Epithelial cell of proximal tubule (primary cell): ENCODE results near the gene KRTAP10-1. TPM values are rescaled to one million over a fixed set of nuclear protein-coding genes. Genes with fewer than 3 reads are reported as not detected.
"Not testable (repeated sequence)": the region's sequence is repeated elsewhere in the genome, so short reads cannot be mapped to it uniquely, and the experiment has no call there.

ENCODE experiments used
- DNase-seq: peaks from one replicate; pipeline ENCODE4 v3.0.0-alpha.2; 2011; ENCODE audit warnings: low read depth
- H3K4me3 ChIP-seq: 2 replicates; pipeline ENCODE4 v1.5.1; 2011; ENCODE audit warnings: low read depth, mild to moderate bottlenecking, low read length
- total RNA-seq: library from RNA; depleted of rRNA; stranded (reverse); fragments of >200 nt; gene quantifications from 2 replicates; pipeline ENCODE4 v1.2.3, GENCODE V29; 2015
- TF ChIP-seq, protein P1 (sequence below): conservative IDR thresholded peaks from 2 replicates; pipeline ENCODE4 v1.5.1; 2012; ENCODE audit warnings: low read depth, mild to moderate bottlenecking, low read length

KRTAP10-1 gene
- total RNA-seq, 1 donor from 2014 or later = not detected

DNA sequence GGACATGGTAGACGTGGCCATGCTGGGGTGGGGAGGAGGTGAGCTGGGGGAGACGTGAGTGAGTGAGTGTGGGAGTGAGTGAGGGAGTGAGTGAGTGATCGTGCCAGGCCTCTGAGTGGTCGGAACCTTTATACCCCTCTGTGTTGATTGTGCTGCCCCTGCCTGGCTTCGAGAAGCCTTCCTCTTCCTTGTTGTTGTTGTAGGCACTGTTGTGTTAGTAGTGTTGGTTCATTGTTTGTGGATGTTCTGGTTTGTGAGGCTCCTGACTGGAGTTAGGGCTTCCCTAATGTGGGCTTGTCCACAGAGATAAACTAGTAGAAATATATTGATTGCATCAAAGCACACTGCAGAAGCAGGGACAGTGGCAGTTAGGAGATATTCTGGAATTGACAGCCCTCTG is 18.7 kb upstream of the KRTAP10-1 start, which contains the start of gene KRTAP10-3:
Gene KRTAP10-3, minus strand, starts transcription at position 101 of the 400 bp plus-strand sequence. Its CDS starts 80 bp downstream, at position 21.
- no peak for DNase-seq
- H3K4me3 ChIP-seq = no peak within 1 kb of the TSS
- TF ChIP-seq, protein P1, sequence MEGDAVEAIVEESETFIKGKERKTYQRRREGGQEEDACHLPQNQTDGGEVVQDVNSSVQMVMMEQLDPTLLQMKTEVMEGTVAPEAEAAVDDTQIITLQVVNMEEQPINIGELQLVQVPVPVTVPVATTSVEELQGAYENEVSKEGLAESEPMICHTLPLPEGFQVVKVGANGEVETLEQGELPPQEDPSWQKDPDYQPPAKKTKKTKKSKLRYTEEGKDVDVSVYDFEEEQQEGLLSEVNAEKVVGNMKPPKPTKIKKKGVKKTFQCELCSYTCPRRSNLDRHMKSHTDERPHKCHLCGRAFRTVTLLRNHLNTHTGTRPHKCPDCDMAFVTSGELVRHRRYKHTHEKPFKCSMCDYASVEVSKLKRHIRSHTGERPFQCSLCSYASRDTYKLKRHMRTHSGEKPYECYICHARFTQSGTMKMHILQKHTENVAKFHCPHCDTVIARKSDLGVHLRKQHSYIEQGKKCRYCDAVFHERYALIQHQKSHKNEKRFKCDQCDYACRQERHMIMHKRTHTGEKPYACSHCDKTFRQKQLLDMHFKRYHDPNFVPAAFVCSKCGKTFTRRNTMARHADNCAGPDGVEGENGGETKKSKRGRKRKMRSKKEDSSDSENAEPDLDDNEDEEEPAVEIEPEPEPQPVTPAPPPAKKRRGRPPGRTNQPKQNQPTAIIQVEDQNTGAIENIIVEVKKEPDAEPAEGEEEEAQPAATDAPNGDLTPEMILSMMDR = no peak

DNA sequence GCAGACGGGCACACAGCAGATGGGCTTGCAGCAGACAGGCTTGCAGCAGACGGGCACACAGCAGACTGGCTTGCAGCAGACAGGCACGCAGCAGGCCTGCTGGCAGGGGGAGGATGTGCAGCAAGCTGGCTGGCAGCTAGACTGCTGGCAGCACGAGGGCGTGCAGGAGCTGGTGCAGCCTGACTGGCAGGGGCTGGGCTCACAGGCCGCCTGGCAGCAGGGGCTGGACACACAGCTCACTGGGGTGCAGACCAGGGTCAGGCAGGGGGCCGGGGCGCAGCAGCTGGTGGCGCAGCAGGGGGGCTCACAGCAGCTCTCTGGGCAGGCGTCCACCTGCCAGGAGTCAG is 18.3 kb upstream of the KRTAP10-1 start:
- not testable (repeated sequence) for DNase-seq, H3K4me3 ChIP-seq

DNA sequence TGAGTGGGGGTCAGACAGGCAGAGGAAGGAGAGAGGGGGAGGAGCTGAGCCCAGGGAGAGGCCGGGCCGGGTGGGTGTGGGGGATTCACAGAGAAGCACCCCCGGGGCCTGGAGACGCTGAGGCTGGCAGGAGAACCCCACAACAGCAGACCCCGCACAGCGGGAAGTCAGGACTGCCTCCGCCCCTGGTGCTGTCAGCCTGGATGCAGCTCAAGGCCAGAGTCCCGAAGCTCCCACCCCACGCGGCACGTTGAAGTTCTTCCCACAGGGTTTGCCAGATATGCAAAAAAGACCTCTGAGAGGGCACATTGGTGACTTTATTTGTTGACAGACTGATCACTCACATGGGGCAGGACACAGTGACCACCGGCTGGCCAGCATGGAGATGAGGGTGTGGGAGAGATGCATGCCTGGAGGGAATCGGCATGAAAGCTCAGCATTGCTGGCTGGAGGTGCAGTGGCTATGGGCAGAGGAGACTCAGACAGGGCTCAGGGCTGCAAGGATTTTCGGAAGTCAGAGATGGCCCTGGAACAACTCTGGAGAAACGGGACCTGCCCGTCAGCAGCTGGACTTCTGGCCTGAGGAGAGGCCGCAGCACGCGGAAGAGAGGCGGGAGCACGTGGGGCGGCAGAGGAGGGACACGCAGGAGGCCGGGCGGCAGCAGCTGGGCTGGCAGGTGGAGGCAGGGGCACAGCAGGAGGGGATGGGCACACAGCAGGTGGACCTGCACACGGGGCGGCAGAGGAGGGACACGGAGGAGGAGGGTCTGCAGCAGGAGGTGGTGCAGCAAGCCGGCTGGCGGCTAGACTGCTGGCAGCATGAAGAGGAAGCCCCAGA is 17.7 kb upstream of the KRTAP10-1 start:
- TF ChIP-seq, protein P1 = no peak
- no peak overlapping the region for H3K4me3 ChIP-seq

DNA sequence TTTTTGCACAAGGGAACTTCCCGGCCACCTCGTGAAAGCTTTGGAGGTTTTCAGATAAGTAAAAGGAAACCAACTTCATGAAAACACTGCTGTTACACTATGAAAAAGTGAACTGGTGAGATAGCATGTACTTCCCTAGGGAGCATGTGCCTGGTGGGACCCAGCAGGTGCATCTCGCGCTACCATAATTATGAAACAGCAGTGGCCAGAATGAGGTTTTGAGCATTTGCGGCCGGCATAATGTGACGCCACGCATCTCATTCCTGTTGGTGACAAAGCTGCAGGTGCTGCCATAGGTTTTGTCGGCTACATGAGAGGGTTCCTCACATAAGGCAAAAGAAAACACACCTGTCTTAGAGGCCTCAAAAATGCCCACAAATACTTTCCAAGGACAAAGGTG is 16.9 kb upstream of the KRTAP10-1 start:
- no peak overlapping the region for H3K4me3 ChIP-seq
- TF ChIP-seq, protein P1 = no peak
- DNase-seq = no peak

More for the DNA sequence above, 17.7 kb upstream of the KRTAP10-1 start:
- DNase-seq = no peak

DNA sequence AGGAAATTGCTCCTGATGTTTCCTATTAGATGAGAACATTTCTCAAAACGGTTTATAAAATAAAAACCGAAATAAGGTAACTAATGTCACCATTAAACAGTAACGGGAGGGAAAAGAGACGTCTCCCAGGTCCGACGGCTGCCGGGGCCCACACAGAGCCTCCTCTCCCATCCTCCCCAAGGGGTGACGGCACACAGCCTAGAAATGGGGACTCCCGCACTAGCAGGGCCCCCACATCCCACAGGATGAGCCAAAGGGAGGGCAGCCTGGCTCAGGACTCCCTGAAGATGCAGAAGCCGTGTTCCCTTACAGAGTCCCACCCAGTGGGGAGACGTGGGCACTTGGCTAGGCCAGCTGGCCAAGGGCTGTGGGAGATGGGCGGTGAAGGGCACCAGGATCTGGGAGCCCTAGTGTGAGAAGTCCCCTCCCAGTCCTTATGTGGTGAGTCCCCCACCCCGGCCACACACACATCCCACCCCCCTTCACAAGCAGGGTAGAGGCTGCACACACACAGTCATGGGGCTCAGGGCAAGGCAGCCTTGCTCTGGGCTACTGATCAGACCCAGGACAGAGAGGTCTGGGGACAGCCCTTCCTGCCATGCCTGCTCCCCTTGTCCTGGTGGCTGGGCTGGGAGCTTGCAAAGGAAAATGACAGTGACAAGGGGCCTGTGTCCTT is 15.3 kb upstream of the KRTAP10-1 start:
- TF ChIP-seq, protein P1 = no peak
- H3K4me3 ChIP-seq = no peak overlapping the region
- no peak for DNase-seq

DNA sequence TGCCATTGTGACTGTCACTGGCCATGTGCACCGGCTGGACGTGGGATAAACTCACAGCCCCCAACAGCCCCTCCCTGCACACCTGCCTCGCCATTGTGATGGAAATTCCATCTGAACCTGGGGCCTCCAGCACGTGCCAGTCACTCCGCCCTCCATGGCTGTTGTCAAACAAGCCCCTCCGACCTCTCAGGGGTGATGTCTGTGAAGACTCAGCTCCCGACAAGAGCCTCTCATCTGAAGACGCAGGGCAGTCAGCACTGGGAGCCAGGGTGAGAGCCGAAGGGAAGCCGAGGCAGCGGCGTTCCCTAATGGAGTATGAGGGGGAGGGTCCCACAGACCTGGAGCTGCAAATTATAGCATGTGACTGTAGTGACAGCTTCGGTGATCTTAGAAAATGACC is 12.7 kb upstream of the KRTAP10-1 start:
- TF ChIP-seq, protein P1 = no peak
- no peak for DNase-seq
- no peak overlapping the region for H3K4me3 ChIP-seq

DNA sequence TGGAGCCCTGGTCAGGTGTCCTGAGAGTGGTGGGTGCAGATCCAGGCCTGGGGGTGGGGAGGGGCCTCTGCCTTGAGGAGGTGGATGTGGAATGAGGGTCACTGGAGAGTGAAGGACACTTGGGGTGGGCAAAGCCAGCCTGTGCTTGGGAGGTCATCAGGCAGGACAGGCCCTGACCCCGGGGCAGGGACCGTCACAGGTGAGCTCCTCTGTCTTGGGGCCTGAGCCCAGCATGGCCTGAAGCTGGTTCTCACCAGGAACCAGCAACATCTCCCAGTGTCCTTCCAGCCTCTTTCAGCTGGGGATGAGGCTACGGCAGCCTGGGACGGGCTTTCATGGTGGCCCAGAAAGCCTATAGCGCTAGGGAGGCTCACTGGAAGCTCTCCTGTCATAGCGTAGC is 12.1 kb upstream of the KRTAP10-1 start:
- DNase-seq = no peak
- no peak overlapping the region for H3K4me3 ChIP-seq
- TF ChIP-seq, protein P1 = no peak
